ENCODE results near the gene AP3D1.

Gene AP3D1

DNA sequence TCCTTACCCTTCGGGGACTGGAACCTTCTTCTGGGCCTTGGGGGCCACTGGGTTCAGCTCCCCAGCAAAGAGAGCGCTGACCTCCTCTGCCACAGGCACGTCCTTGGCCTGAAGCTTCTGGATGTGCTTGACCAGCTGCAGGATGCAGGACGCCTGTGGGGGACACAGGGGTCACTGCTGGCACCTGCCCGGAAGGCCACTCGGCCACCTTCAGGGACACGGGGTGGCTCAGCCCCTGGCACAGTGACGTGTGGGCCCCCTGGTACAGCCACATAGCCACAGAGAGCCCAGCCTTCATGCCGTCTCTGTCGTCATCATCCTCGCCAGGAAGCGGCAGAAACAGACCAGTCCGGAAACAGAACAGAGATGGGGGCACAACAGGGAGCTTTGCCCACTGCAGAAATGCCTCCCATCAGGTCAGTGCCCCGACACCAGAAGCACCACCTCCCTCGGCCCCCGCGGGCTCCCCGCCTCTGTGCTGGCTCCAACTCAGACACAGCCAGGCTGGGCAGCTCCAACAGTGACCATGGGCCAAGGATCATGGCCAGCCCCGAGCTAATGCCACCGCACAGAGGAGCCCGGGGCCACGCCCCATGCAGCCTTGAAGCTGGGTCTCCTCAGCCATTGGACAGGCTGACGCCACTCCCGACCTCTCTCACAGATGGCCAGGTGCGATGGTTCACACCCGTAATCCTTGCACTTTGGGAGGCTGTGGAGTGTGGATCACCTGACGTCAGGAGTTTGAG lies 34.0 kb downstream of the AP3D1 start:
- no peak overlapping the region for H3K27ac ChIP-seq
- no peaks in the 10 kb centered on the region for H3K27me3 ChIP-seq
- intact Hi-C loops (cut with DNase I; ENCODE audit: low total_unique reads) = no loop called here
- no peak for DNase-seq
- TF ChIP-seq CTCF (IDR thresholded peaks at IDR 0.05) = no peak
- H3K9me3 ChIP-seq = no peaks in the 10 kb centered on the region
- peaks cover 98 to 100% (median 99%) of the 10 kb centered on the region in 3 donors for H3K36me3 ChIP-seq
- H3K4me3 ChIP-seq = no peak overlapping the region
- no peaks in the 10 kb centered on the region for H3K4me1 ChIP-seq

DNA sequence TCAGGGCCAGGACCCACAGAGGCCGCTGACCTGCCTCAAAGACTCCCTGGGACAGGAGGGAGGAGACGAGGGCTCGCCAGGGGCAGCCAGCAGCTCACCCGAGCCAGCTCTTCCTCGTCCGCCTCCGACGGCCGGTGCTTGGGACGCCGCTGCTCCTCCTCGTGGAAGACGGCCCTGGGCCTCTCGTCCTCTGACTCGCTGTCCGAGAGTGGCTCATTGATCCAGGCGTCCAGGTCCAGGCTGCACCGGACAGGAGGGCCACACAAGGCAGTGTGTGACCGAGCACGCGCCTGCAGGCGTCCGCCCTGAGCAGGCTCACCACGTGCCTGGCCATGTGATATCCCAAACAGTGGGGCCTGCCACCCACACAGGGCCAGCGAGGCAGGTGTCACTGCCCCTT lies 34.9 kb downstream of the AP3D1 start:
- no peak for TF ChIP-seq CTCF (IDR thresholded peaks at IDR 0.05)
- no peaks in the 10 kb centered on the region for H3K4me1 ChIP-seq
- no peak for DNase-seq
- H3K27me3 ChIP-seq = no peaks in the 10 kb centered on the region
- intact Hi-C loops (cut with DNase I; ENCODE audit: low total_unique reads) = no loop called here
- peaks cover 98 to 100% (median 99%) of the 10 kb centered on the region in 3 donors for H3K36me3 ChIP-seq
- H3K4me3 ChIP-seq = no peak overlapping the region
- no peaks in the 10 kb centered on the region for H3K9me3 ChIP-seq
- H3K27ac ChIP-seq = no peak overlapping the region

DNA sequence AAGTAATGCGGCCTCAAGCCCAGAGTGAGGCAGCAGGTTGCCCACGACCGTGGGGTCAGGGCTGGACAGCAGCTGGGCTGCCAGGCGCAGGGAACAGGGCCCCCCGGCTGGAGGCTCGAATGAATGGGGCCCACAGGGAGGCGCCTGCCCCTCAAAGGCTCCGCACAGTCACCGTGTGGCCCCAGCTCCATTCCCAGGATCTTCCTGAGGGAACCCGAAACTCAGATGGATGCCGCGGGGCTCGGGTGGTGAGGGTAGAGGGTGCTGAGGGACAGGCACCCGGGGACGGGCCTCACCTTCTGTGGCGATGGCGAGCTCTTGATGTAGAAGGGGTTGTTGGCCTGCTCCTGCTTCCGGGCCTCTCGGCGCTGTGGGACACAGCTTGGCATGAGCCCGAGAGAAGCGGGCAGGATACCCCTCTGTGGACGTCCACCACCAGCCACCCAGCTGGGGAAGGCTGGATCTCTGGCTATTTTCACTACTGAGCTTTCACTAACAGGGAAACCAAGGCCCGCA lies 35.4 kb downstream of the AP3D1 start:
- DNase-seq = no peak
- H3K27ac ChIP-seq = no peak overlapping the region
- TF ChIP-seq CTCF (IDR thresholded peaks at IDR 0.05) = no peak
- H3K4me1 ChIP-seq = no peaks in the 10 kb centered on the region
- no peak overlapping the region for H3K4me3 ChIP-seq
- H3K36me3 ChIP-seq = peaks cover 98 to 100% (median 99%) of the 10 kb centered on the region in 3 donors
- H3K27me3 ChIP-seq = no peaks in the 10 kb centered on the region
- H3K9me3 ChIP-seq = no peaks in the 10 kb centered on the region
- intact Hi-C loops (cut with DNase I; ENCODE audit: low total_unique reads) = no loop called here

DNA sequence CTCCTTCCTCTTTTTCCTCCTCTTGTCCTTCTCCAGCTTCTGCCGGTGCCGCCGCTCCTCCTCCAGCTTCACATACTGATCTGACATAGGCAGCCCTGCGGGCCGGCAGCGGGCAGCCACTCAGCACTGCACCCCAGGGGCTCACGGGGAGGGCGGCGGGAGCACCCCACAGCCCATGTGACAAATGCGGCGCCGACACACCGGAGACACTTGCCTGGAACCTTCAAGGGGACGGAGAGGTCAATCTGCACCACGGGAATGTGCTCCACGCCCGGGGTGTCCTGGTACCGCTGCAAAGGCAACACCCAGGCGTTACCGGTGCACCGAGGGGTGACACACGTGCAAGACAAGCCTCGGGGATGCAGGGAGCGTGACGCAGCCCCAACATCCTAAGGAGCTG lies 36.0 kb downstream of the AP3D1 start:
- peaks cover 98 to 100% (median 99%) of the 10 kb centered on the region in 3 donors for H3K36me3 ChIP-seq

DNA sequence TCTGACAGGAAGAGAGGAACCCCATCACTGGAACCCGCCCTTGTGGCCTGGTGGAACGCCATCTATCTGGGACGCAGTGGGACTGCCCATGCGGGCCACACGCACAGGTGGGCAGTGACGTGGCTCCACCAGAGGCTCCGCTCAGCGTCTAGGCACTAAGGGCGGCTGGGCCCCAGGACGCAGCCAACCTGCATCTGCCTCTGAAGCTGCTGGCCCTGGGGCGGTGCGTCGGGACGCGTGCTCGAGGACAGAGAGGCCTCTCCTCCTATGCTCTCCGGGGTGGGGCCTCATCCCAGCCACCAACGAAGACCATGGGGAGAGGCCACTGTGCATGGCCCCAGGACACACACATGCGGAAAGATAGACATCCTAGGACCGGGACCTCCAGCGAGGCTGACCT lies 36.5 kb downstream of the AP3D1 start:
- TF ChIP-seq CTCF (IDR thresholded peaks at IDR 0.05) = no peak
- Histone ChIP-seq H3K4me3 (no peak overlapping the region), H3K27me3 (no peaks in the 10 kb centered on the region), H3K9me3 (no peaks in the 10 kb centered on the region), H3K36me3 (peaks cover 98 to 100% (median 99%) of the 10 kb centered on the region in 3 donors), H3K4me1 (no peaks in the 10 kb centered on the region), H3K27ac (no peak overlapping the region)
- DNase-seq = no peak
- intact Hi-C loops (cut with DNase I; ENCODE audit: low total_unique reads) = loop anchor here (5.0 kb wide), 1 partner anchor 32 kb away; no protein-coding TSS in a partner anchor

More for the DNA sequence above, 36.0 kb downstream of the AP3D1 start:
- intact Hi-C loops (cut with DNase I; ENCODE audit: low total_unique reads) = no loop called here
- no peak overlapping the region for H3K27ac ChIP-seq
- no peak for TF ChIP-seq CTCF (IDR thresholded peaks at IDR 0.05)
- no peak overlapping the region for H3K4me3 ChIP-seq
- no peaks in the 10 kb centered on the region for H3K9me3 ChIP-seq
- no peaks in the 10 kb centered on the region for H3K4me1 ChIP-seq
- H3K27me3 ChIP-seq = no peaks in the 10 kb centered on the region
- DNase-seq = no peak

Measured in tibial artery (tissue), 4 donors.